ENCODE measurements around the gene TMEM259. TPM values are rescaled to one million over a fixed set of nuclear protein-coding genes. Genes with fewer than 3 reads are reported as not detected.

TMEM259 gene
- total and polyA plus RNA-seq, 7 donors: 67.1 to 133 (median 88.8) TPM

GRCh38 chr19:1017906-1018305 lies 3.0 kb downstream of the TMEM259 start:
- Histone ChIP-seq H3K36me3 (ENCODE audit: insufficient read depth in 1 of 2, low read depth in 1 of 2) (peaks cover 0 to 15% of the 10 kb centered on the region in 2 donors), H3K9me3 (no peaks in the 10 kb centered on the region), H3K27me3 (ENCODE audit: insufficient read depth in 3 of 3, low read length in 2 of 3) (no peaks in the 10 kb centered on the region), H3K27ac (no peak overlapping the region), H3K4me1 (peaks cover 57% of the 10 kb centered on the region), H3K4me3 (peak overlapping the region; percentile 88)
- intact Hi-C loops (cut with DNase I): no loop called here
- TF ChIP-seq CTCF (IDR thresholded peaks at IDR 0.05): no peak
- WGBS, 3 donors: 77 to 86% (median 80%) methylated on average over 9 of the region's 9 CpGs
- peak in 1 of 2 donors; percentile 50 for DNase-seq
- no peak for ATAC-seq

GRCh38 chr19:1017115-1017905 lies 3.6 kb downstream of the TMEM259 start:
- Histone ChIP-seq H3K36me3 (ENCODE audit: insufficient read depth in 1 of 2, low read depth in 1 of 2) (peaks cover 0 to 21% of the 10 kb centered on the region in 2 donors), H3K9me3 (no peaks in the 10 kb centered on the region), H3K4me3 (peak overlapping the region; percentile 88), H3K27ac (peak overlapping the region; percentile 63), H3K4me1 (peaks cover 57% of the 10 kb centered on the region), H3K27me3 (ENCODE audit: insufficient read depth in 3 of 3, low read length in 2 of 3) (no peaks in the 10 kb centered on the region)
- TF ChIP-seq CTCF (IDR thresholded peaks at IDR 0.05): no peak
- no peak for ATAC-seq
- WGBS, 3 donors: 57 to 69% (median 63%) methylated on average over 23 to 24 of the region's 24 CpGs
- intact Hi-C loops (cut with DNase I): no loop called here
- peak in 1 of 2 donors; percentile 59 for DNase-seq

GRCh38 chr19:1016647-1017114 lies 4.2 kb downstream of the TMEM259 start:
- Histone ChIP-seq H3K4me3 (peak overlapping the region; percentile 88), H3K4me1 (peaks cover 57% of the 10 kb centered on the region), H3K27me3 (ENCODE audit: insufficient read depth in 3 of 3, low read length in 2 of 3) (no peaks in the 10 kb centered on the region), H3K27ac (peak overlapping the region; percentile 63), H3K36me3 (ENCODE audit: insufficient read depth in 1 of 2, low read depth in 1 of 2) (peaks cover 3 to 27% of the 10 kb centered on the region in 2 donors), H3K9me3 (no peaks in the 10 kb centered on the region)
- DNase-seq (peak in 1 of 2 donors; percentile 72), ATAC-seq (peak; percentile 4 to 26 (median 8))
- WGBS, 3 donors: 36 to 50% (median 42%) methylated on average over 12 of the region's 12 CpGs
- intact Hi-C loops (cut with DNase I): no loop called here
- TF ChIP-seq CTCF (IDR thresholded peaks at IDR 0.05): no peak

- no peaks in the 10 kb centered on the region for H3K27me3 ChIP-seq (ENCODE audit: insufficient read depth in 3 of 3, low read length in 2 of 3)
- intact Hi-C loops (cut with DNase I): no loop called here
- H3K4me1 ChIP-seq: peaks cover 57% of the 10 kb centered on the region
- H3K9me3 ChIP-seq: no peaks in the 10 kb centered on the region
- ATAC-seq (no peak), DNase-seq (peak in 1 of 2 donors; percentile 53)
- peak overlapping the region; percentile 88 for H3K4me3 ChIP-seq
- H3K36me3 ChIP-seq (ENCODE audit: insufficient read depth in 1 of 2, low read depth in 1 of 2): peaks cover 3 to 34% of the 10 kb centered on the region in 2 donors
- 56 to 60% (median 57%) methylated on average over 27 to 31 of the region's 31 CpGs for WGBS, 3 donors
- peak overlapping the region; percentile 63 for H3K27ac ChIP-seq
- TF ChIP-seq CTCF (IDR thresholded peaks at IDR 0.05): no peak
Measured at GRCh38 chr19:1015782-1016646, 4.9 kb downstream of the TMEM259 start.
